ENCODE data around the gene XG.

The XG gene

DNA sequence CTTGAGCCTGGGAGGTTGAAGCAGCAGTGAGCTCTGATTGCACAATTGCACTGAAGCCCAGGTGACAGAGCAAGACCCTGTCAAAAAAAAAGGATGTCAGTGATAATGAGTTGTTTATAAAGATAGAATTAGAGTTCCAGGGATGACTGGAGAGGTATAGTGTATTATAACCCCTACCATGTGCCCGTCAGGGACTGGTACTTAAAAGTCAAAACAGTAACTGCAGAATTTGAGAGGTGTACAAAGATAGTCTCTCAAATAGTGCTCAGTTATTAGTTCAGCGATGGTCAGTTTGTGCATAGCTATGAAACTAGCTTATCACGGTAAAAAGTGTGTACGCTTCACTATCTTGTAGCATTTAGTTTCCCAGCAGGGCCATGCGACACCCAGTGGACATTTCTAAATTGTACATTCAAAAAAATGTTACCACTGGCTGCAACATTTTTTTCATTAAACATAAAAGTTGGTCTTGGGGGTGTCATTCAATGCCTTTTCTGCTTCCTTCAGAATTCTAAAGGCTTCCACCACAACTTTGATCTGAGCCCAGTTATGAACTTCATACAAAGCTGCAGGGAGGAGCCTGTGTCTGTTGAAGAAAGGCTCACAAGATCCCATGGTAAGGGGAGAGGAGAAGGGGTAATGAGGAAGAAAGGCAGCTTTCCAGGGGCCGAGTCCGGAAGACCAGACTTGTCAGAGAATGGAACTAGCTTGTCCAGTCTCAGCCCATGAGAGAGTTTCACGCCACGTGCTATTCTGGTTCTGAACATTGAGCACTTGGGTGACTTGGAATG, 67.7 kb downstream of the XG start:
- DNase-seq (ENCODE audit: low read depth), result no peak

DNA sequence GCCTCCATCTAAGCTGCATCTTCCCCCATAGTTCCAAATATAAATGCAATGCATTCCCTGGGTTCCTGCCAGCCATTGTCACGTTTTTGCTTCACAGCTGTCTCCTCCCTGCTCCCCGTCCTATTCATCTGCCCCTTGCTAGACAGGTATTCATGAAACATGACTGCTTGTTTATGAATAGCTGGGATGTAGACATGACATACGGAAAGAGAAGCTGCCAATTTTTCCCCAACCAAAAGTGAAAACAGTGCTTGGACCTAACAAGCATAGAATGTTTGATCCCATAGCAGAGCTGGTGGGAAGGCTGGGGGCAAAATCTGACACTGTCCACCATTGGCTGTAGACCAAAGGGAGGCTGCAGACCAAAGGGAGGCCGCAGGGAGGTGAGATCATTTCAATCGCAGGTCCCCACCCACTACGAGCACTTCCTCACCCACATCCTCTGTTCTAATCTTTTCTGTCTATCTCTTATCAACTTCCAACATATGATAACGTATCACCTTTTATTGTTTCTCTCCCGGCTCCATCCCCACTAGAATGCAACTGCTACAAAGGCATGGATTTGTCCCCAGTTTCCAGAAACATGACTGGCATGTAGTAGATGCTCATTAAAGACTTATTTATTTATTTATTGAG, 68.4 kb downstream of the XG start:
- DNase-seq (ENCODE audit: low read depth), result no peak

DNA sequence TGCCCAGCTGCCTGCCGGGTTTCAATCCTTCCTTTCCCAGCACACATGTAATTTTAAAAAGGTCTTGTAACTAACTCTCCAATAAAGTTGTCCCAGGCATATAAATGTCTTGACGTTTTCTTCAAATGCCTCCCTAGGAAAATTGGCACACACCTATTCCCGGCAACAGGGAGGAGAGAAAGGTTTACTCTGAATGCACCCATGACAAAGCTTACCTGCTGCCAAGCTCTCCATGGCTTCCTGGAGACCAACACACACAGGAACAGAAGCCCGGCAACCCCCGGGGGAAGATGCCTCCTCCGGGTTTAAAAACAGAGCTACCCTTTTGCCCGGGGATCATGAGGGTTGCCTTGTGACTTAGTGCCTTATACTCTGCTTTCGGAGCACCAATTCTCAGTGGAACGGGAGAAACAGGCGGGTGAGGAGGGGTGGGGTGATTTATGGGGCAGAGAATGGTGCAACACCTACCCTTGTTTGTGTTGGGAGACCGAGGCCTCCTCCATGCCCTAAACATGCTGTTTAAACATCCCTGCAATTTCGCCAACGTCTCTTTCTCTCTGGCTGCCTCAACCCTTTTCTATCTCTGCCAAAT, 72.1 kb downstream of the XG start:
- DNase-seq (ENCODE audit: low read depth), result no peak

DNA sequence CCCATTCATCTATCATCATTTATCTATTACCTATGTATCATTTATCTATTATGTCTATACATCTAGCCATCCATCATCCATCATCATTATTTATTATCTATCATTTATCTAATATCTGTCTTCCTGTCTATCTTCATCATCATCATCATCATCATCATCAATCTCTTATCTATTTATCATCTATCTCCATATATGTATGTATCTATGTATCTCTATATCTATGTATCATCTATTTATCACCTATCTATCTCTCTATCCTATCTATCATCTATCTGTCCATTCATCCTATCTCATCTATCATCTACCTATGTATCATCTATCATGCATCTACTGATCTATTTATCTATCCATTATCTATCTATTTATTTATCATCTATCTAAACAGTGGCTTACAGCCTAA, 73.0 kb downstream of the XG start:
- DNase-seq (ENCODE audit: low read depth), result no peak

DNA sequence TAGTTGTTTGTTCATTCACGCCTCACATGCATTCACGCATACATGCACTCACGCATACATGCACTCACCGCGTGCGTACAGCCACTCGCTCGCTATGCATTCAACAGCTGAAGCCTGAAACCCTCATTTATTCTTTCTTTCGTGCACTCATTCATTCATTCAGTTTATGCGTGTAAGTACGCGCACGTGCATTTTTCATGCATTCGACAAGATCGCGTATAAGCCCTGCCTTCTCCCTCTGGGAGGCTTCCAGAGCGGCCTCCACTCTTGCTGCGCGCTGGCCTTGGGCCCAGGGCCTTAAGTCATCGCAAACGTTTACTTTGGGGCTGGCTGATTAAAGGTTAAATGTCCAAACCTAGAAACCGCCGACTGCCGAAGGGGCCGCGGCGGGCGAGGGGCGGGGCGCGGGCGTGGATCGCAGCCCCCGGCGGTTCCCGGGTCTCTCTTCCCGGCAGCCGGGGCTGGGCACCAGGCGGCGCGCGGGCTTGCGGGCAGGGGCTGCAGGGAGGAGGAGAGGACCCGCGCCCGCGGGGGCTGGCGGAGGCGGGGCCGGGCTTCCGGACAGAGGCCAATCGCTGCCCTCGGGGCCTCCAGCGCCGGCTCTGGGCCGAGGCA, 76.6 kb downstream of the XG start, which contains the start of gene GYG2:
GYG2 (plus strand) TSS at position 587 of the 615 bp plus-strand sequence. CDS start 1,259 bp downstream, outside the sequence.
- no peak for DNase-seq (ENCODE audit: low read depth)

DNA sequence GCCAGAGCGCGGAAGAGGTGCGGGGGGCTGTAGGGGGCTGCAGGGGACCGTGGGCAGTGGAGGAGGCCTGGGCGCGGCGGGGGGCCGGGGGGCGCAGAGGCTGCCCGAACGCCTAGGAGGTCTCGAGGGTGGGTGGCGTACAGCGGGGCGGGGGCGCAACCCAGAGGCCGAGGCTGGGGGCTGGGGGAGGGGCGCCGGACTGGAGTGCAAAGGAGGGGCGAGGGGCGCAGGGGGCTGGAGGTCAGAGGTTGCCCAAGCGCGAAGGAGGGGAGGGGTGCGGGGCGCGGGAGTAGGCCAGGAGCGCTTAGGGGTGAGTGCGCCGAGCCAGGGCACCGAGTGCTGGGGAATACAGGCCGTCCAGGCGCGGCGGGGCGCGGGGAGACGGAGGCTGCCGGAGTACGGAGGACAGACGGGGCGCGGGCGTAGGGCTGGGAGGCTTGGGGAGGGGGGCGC, 77.1 kb downstream of the XG start:
- no peak for DNase-seq (ENCODE audit: low read depth)

DNA sequence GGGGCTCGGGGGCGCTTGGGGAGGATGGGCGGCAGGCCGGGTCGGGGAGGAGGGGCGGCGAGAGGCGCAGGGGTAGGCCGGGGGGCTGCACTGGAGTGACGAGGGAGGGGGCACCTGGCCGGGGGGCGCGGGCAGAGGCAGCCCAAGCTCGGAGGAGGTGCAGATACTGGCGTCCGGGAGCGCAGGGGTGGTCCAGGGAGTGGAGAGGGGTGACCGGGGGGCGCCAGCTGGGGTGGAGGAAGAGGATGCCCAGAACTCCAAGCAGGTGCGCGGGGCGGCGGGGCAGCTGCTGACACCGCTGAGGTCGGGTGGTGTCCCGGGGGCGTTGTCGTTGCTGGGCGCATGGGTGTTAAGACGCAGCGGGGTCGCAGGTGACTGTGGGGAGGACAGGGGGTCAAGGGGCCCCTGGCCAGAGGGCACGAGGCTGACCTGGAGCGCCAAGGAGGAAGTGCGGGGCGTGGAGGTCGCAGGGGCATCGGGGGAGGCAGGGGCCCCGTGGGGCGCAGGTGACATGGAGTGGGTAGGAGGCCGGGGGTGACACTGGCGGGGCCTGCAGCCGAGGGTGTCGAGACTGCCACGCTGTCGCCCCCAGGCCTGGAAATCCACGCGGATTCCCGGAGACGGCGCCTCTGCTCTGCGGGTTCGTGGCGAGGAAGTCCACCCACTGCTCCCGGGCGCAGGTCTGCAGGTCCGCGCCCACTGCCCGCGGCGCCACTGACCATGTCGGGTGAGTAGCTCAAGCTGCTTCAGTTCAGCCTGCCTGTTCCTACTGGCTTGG, 77.8 kb downstream of the XG start:
- DNase-seq (ENCODE audit: low read depth), result no peak

DNA sequence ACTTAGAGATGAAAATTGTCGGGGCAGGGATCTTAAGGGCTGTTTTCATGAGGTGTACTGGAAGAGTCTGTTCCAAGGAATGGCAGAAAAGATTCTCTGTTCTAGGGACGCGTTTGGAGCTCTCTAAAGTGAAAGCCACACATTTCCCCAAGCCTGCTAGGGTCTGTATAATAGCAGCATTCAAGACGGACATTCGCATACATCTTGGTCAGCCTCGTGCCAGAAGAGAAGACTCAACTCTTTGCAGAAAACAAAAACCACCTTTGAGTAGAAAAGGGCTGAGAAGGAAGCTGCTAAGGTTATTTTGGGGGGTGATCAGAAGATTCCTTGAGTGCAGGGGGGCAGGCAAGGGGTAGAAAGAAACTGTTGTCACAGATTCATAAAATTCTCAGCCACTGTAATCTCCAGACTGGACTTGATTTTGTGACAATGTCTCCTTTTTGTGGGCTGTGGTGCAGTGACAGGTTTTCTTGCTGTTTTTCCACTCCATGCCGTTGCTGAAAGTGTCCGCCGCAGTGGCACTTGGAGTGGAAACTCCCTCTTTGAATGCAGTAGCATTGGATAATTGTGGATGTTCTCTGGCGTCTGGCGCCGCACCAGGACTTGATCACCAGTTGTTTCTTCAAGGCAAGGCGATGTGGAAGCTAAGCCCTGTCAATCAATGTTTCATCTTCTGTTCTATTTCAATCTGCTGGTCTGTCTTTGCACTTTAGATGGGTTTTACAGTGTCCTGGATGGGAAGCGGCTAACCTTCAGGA, 79.8 kb downstream of the XG start:
- no peak for DNase-seq (ENCODE audit: low read depth)

DNA sequence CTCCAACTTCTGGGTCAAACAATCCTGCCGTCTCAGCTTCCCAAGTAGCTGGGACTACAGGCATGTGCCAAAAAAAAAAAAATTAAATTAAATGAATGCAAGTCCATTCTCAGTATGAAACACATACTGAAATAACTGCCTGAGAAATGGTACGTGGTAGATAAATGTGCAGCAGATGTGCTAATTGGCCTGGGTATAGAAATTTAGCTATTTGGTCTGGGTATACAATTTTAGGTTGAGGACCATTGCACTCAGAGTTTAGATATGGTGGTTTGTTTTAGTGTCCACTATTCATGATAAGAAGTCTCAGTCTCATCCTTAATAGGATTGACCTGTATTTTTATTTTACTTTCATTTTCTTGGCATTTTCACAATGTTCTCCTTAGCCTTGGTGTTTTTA, 86.1 kb downstream of the XG start:
- DNase-seq (ENCODE audit: low read depth), result no peak

DNA sequence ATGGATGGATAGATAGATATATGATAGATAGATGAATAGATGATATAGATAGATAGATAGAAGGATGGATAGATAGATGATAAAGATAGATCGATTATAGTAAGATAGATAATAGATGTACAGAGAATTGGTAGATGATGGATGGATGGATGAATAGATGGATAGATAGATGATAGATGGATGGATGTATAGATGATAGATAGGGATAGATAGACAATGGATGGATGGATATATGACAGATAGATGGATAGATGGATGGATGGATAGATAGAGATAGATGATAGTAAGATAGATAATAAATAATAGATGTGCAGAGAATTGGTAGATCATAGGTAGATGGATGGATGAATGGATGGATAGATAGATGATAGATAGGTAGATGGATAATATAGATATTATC, 89.1 kb downstream of the XG start:
- DNase-seq (ENCODE audit: low read depth), result no peak

DNA sequence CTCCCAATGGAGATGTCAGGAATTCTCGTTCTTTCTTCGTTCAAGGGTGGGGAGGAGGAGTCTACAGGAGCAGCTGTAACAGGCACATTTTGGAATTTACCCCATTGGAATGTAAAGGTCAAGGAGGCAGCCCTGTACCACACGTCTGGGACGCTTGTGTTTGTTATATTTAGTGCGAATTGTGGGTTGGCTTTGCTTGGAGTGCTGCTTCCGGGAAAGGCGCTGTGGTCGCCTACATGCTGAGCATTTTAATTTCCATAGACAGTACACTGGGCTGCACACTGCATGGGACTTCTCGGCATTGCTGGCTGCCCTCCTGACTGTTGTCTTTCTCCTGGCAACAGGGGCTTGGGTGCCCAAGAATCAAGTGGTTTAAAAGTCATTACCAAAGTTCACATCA, 89.7 kb downstream of the XG start:
- DNase-seq (ENCODE audit: low read depth), result no peak

DNA sequence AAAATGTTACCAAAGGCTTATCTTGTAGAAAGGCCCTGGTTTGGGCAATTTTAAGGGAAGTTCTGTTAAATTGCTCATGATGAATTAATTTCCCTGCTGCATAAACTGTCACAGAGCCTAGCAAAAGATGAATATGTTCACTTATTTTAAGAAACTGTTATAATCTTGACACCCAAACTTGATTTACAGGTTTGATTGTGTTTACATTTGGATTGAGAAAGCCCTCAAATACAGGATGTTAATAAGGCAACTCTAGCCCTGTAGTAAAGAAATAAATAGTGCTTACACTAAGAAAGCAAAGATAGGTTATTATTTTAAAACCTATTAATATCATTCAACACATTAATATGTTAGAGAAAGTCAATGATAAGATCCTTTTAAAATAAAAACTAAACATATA, 95.2 kb downstream of the XG start:
- DNase-seq (ENCODE audit: low read depth), result no peak

DNA sequence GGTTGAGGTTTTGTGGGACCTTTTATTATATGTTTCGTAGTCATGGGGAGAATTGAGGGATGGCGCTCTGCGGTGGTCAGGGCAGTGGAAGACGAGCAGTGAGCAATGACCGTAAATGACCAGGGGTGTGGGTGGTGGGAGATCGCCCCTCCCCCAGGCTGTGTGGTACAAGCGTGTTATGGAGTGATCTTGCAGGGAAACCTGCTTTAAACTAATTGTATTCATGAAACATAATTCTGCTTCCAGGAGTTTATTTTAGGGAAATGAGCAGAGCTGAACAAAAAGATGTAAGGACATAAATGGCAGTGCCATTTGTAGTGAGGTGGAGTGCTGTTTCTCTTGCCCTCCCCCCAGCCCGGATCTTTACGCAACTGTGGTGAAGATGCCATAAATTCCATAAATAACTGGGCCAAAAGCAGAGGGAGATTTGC, 97.0 kb downstream of the XG start:
- no peak for DNase-seq (ENCODE audit: low read depth)

DNA sequence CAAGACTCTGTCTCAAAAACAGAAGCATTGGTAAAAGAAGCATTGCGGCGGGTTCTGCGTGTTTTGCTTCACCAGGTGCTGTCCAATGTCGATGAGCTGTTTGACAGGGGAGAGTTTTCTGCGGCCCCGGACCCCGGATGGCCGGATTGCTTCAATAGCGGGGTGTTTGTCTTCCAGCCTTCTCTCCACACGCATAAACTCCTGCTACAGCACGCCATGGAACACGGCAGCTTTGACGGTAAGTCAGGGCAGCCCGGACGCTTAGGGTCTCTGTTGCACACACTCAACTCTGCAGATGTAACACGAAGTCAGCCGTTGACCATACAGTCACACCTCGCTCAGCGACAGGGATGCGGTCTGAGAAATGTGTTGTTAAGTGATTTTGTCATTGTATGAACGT, 103.1 kb downstream of the XG start:
- DNase-seq (ENCODE audit: low read depth), result no peak

DNA sequence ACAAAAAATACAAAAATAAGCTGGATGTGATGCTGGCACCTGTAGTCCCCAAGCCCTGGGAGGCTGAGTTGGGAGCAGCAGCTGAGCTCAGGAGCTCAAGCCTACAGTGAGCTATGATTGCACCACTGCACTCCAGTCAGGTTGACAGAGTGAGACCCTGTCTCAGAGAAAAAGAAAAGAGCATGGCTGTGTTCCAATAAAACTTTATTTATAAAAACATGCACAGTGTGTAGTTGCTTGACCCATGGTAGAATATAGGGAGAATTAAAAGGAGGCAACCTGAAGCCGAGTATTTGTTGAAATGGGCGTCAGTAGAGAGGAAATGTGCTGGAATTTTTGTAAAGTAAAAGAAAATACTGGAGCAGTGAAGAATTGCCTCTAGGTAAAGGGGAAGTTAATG, 103.9 kb downstream of the XG start:
- no peak for DNase-seq (ENCODE audit: low read depth)

DNA sequence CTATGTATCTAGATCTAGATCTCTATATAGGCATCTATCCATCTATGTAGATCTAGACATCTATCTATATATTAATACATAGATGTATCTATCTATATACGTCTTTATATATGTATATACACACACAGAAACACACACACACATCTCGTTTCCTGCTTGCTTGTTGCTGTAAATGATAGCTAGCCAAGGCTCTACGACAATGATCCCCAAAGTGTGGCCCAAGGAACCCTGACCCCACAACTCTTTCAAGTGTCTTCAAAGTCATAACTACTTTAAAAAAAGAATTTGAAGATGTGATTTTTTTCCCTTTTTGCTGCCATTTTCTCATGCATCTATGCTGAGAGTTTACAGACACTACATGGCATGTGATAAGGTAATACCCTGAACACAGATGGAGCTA, 105.7 kb downstream of the XG start:
- DNase-seq (ENCODE audit: low read depth), result no peak

DNA sequence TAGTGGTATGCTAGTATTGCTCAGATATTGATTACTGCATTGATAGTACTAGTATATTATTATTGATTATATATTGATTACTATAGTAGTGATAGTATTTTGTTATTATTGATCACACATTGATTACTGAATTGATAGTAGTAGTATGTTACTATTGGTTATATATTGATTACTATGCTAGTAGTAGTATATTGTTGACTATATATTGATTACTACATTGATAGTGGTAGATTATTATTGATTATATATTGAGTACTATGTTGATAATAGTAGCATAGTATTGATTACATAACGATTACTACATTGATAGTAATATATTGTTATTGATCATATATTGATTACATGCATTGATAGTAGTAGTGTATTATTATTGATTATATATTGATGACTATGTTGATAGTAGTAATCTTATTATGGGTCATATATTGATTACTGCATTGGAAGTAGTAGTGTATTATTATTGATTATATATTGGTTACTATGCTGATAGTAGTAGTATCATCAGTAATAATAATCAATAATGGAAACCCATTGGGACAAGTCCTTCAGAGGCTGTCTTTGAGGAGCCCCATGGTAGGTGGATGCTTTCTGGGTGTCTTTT, 107.5 kb downstream of the XG start:
- no peak for DNase-seq (ENCODE audit: low read depth)

DNA sequence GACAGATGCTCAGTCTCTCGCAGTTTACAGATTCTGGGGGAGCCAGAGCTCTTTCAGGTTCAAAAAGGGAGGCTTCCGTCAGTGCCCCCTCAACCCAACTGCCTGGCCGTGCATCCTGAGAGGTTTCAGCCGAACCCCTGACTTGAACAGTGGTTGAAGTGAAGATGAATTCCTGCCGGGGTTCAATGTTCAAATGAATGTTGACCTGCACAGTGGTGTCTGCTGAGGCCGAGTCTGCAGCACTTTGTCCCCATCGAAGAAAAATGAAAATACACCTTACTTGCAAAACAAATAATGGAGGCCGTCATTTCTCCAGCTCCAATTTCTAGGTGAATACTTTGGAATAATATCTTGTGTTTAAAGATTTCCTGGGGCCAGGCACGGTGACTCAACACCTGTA, 110.6 kb downstream of the XG start:
- no peak for DNase-seq (ENCODE audit: low read depth)

DNA sequence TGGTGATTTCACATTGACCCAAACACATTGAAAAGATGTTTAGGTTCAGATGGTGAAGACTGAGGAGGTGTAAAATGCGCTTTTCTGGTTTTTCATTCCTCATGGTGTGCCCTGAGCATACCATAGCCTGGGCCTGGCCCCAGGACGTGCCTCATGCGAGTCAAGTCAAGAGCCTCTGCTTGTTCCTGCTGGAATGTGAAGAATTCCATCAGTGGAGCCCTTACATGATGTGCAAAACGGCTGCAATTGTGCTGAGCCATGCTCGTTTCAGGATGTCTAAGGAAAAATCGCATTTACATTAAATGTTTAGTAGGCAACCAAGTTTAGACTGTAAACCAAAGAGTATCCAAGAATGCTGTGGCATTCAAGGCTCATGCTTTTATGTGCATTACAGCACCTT, 111.8 kb downstream of the XG start:
- DNase-seq (ENCODE audit: low read depth), result no peak
